HL-60 (cell line): ENCODE measurements around the gene CYP27C1.

Experiments
- CTCF ChIP-seq: IDR thresholded peaks from one replicate; pipeline ENCODE4 v1.5.1; 2011; ENCODE audit warnings: low read length, control low read depth, inconsistent platforms; ENCODE audit not compliant: insufficient read depth
- POLR2AphosphoS5 ChIP-seq: IDR thresholded peaks from 2 replicates; pipeline ENCODE4 v1.6.1; 2012; ENCODE audit warnings: low read depth
- TF ChIP-seq, protein P1 (sequence below): IDR thresholded peaks from 2 replicates; pipeline ENCODE4 v1.6.1; 2012; ENCODE audit warnings: low read depth; ENCODE audit not compliant: insufficient replicate concordance

DNA sequence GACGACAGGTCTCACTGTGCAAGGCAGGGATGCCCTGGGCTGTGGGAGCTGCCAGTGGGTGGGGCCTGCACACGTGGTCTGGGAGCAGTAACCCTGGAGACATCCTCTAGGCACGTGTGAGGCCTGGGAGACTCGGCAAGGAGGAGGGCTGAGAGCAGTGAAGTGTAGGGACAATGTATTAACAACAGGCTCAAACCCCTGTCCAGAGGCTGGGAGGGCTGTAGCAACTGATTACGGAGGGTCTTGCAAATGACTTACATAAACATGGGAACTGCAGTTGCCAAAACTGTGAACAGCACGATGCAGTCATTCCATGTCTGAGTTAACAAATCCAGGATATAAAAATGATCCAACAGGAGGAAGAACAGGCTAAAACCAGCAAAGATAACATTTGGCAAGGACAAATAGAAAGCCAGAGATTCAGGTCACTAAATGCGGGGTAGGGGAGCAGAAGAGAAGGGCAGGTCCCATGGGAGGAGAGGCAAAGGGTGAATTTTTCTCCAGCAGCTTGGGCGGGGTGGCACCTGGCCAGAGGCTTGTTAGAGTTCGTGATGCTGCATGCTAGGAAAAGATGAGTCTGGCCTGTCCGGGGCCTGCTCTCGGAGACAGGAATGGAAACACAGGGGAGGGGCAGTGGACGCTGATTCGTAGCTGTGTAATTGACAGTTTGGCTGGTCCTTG is 44.9 kb downstream of the CYP27C1 start:
- no peak for TF ChIP-seq CTCF
- TF ChIP-seq POLR2AphosphoS5, result no peak
- TF ChIP-seq, protein P1, sequence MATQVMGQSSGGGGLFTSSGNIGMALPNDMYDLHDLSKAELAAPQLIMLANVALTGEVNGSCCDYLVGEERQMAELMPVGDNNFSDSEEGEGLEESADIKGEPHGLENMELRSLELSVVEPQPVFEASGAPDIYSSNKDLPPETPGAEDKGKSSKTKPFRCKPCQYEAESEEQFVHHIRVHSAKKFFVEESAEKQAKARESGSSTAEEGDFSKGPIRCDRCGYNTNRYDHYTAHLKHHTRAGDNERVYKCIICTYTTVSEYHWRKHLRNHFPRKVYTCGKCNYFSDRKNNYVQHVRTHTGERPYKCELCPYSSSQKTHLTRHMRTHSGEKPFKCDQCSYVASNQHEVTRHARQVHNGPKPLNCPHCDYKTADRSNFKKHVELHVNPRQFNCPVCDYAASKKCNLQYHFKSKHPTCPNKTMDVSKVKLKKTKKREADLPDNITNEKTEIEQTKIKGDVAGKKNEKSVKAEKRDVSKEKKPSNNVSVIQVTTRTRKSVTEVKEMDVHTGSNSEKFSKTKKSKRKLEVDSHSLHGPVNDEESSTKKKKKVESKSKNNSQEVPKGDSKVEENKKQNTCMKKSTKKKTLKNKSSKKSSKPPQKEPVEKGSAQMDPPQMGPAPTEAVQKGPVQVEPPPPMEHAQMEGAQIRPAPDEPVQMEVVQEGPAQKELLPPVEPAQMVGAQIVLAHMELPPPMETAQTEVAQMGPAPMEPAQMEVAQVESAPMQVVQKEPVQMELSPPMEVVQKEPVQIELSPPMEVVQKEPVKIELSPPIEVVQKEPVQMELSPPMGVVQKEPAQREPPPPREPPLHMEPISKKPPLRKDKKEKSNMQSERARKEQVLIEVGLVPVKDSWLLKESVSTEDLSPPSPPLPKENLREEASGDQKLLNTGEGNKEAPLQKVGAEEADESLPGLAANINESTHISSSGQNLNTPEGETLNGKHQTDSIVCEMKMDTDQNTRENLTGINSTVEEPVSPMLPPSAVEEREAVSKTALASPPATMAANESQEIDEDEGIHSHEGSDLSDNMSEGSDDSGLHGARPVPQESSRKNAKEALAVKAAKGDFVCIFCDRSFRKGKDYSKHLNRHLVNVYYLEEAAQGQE, result no peak
